Measurements from ENCODE around the gene DAPK1.

DNA sequence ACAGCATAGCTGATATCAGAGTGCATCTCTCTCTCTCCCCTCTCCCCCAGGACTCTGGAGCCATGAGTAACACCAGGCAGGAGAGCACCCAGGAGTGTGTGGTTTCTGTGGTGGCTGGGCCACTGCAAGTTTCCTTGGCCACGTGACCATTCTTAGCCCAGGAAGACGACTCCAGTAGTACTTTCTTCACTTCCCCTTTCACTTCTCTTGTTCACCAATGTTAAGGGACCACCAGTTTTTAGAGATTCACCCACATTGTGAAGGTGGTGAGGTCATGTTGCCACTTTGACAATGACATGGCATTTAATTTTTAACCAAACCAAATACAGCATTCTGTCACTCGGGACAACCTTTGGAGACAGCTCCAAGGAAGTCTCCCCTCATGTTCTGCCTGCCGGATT is 17.9 kb upstream of the DAPK1 start:
- TF ChIP-seq, protein P1, sequence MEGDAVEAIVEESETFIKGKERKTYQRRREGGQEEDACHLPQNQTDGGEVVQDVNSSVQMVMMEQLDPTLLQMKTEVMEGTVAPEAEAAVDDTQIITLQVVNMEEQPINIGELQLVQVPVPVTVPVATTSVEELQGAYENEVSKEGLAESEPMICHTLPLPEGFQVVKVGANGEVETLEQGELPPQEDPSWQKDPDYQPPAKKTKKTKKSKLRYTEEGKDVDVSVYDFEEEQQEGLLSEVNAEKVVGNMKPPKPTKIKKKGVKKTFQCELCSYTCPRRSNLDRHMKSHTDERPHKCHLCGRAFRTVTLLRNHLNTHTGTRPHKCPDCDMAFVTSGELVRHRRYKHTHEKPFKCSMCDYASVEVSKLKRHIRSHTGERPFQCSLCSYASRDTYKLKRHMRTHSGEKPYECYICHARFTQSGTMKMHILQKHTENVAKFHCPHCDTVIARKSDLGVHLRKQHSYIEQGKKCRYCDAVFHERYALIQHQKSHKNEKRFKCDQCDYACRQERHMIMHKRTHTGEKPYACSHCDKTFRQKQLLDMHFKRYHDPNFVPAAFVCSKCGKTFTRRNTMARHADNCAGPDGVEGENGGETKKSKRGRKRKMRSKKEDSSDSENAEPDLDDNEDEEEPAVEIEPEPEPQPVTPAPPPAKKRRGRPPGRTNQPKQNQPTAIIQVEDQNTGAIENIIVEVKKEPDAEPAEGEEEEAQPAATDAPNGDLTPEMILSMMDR (IDR thresholded peaks at IDR 0.05), result no peak
- TF ChIP-seq POLR2AphosphoS5 (IDR thresholded peaks at IDR 0.05; ENCODE audit: low read depth, low read length), result no peak

All from SK-N-SH (cell line).